Putamen (tissue), 1 donor: ENCODE data around the gene PPM1A.
A peak's percentile ranks its signal among the peaks of the same experiment; 100 is the strongest.

Experiments used
- DNase-seq: peaks from one replicate; pipeline ENCODE4 v3.0.0-alpha.2; 2016; ENCODE audit warnings: low spot score

The PPM1A gene

DNA sequence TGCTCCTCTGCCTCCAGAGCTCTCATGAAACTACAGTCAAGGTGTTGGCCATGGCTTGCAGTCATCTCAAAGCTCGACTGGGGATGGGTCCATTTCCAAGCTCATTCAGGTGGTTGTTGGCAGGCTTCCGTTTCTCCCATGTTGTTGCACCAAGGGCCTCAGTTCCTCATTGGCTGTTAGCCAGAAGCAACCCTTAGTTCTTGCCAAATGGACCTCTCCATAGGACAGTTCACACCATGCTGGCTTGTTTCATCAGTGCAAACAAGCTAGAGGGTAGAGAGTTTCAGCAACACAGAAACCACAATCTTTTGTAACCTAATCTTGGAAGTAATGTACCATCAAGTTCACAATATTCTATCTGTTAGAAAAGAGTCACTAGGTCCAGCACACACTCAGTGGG, 22.7 kb upstream of the PPM1A start:
- no peak for DNase-seq

GRCh38 chr14:60227291-60227690, 21.7 kb upstream of the PPM1A start:
- DNase-seq: no peak

GRCh38 chr14:60229614-60230013, 19.4 kb upstream of the PPM1A start:
- DNase-seq: no peak

GRCh38 chr14:60232185-60232584, 16.8 kb upstream of the PPM1A start:
- no peak for DNase-seq

DNA sequence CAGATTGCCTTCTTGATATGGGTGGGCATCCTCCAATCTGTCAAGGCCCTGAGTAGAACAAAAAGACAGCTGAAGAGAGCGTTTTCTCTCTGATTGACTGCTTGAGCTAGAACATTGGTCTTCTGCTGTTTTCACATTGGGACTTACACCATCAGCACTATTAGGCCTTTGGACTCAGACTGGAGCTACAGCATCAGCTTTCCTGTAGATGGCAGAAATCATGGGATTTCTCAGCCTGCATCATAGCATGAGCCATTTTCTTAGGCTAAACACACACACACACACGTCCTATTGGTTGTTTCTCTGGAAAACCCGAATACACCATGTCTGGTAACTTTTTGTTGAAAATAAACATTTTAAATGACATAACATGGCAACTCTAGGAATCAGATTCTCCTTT, 15.8 kb upstream of the PPM1A start:
- DNase-seq: no peak

GRCh38 chr14:60233891-60234290, 15.1 kb upstream of the PPM1A start:
- DNase-seq: no peak

DNA sequence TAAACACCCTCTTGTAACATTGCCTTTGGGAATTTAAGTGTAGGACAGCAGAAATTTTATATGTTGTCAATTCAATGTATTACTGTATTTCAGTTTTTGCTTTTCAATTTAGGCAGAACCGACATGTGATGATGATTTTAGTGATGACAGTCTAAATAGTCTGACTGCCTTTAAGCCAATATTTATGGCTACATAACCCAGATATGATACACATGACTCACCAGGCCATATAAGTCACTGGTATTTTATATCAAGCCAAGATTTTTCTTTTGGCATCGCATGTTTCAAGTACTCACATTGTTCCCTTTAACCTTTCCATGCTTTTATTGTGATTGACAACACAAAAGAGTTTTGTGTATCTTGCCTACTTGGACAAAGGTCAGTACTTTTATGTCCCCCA, 13.6 kb upstream of the PPM1A start:
- no peak for DNase-seq

GRCh38 chr14:60238955-60239354, 10.1 kb upstream of the PPM1A start:
- DNase-seq: no peak

DNA sequence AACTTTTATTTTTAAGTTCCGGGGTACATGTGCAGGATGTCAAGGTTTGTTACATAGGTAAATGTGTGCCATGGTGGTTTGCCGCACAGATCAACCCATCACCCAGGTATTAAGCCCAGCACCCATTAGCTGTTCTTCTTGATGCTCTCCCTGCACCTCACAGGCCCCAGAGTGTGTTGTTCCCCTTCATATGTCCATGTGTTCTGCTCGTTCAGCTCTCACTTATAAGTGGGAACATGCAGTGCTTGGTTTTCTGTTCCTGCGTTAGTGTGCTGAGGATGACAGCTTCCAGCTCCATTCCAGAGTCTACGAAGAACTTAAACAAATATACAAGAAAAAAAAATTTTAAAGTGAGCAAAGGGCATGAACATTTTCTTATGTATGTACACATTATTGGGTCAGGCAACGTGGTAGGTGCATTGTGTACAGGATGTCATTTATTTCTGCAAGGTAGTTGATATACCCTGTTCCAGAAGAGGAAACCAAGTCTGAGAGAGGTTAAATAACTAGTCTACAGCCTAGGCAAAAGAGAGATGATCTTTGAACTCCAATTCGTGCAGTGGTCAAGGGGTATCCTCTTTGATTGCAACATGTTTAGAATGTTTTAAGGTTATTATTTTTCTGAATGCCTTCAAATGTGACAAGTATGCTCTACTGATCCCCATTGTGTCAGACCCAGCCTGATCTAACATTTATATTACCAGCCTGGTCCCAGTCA, 8.7 kb upstream of the PPM1A start:
- DNase-seq: no peak

DNA sequence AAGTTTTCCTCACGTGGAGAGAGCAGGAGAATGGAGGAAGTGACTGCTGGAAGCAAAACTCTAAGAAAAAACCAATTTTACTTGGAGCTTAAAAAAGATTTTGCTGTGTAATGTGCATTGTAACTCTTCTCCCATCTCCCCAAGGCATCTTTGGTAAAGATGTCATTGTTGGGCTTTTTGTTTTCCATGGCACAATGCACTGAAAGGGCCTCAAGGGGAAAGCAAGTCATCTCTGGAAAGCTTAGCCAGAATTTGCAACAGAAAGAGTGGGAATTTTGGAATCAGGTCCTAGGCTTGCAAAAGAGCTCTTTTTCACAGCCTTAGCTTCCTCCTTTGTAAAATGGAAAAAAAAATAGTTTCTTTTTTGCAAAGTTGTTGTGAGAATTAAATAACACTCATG, 7.9 kb upstream of the PPM1A start:
- no peak for DNase-seq

DNA sequence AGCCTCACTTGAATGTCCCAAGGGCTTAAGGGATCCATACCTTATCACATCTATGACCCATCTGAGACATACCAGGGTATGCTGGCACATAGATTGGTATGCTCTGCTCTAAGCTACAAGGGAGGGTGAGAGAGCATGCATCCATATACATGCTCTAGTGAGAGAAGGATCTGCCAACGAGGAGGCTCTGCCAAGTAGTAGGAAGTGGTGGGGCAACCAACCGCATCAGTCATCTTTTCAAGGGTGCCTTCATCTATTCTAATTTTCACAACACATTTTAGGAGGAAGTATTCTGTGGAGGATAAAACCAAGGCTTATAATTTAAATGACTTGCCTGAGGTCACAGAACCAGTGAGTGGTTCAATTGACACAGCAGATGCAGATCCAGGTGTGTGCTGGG, 6.6 kb upstream of the PPM1A start:
- DNase-seq: no peak

- no peak for DNase-seq
Observed at GRCh38 chr14:60245380-60246177, 3.4 kb upstream of the PPM1A start.

- DNase-seq: peak; percentile 97
Observed at GRCh38 chr14:60247994-60248696, 876 bp upstream of the PPM1A start.

DNA sequence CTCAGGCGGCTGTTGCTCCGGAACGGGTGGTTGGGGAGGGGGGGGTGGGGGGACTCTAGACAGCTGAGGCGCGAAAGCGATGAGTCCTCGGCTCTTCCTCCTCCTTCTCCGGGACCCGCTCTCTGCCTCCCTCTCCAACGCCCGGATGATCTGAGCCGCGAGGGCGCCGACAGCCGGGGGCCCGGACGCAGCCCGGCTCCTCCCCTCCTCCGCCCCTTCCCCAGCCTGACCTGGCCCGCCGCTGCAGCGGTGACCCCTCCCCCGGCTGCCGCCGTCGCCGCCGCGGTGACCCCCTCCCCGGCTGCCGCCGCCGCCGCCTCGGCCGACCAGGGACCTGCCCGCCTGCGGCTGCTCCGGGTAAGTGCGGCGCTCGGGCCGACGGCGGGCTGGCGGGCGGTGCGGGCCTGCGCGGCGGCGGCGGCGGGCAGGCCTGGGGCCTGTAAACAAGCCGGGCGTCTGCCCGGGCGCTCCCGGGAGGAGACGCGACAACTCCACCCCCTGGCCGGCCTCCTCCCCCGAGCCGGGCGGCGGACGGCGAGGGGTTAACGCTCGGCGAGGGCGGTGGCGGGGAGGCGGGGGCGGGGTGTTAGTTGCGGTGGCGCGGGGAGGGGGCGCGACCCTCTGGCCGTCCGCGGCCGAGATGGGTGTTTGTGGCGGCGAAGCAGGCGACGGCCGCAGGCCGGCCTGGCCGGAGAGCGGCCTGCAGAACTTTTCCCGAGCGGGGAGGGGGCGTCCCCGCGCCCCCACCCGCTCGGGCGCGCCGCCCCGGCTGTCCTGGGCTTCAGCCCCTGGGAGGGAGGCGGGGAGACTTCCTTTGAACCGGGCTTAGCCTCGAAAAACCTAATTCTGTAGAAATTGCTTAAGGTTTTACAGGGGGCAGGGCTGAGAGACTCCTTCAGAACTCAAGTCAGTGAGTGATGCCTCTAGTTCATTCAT, 568 bp downstream of the PPM1A start:
- peak; percentile 65 for DNase-seq

DNA sequence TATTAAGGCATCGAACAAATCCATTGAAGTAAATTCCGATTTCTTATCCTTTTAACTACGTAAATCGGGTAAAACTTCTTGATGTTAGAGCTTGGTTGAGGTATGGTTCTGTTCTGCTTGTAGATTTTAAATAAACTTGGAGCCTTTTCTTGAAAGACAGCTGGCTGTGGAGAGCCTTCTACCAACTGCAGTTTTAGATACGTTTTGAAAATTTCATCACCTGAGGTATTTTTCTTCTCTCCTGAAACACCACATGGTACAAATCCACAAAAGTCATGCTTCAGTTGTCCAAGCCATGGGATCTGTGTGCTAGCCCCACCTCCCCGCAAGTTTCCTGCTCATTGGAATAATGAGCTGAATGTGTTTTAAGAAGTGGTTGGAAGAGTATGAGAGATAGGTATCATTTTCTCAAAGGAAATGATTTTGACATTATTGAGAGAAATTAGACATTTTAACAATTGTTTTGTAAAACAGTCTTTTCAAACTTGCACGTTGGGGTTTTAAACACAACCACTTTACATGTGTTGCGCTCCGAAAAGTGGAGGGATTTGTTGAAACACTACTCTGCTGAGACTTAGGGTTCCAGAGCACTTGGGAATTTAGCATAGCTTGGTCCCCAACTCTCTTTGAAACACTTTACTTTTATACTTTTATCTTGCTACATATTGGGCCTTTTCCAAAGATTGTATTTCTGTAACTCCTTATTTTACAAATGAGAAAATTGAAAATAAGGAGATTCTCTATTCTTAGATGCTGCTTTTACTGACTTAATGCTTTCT, 1.4 kb downstream of the PPM1A start:
- no peak for DNase-seq

GRCh38 chr14:60251877-60252276, 2.9 kb downstream of the PPM1A start:
- no peak for DNase-seq

GRCh38 chr14:60252630-60253029, 3.6 kb downstream of the PPM1A start:
- no peak for DNase-seq

DNA sequence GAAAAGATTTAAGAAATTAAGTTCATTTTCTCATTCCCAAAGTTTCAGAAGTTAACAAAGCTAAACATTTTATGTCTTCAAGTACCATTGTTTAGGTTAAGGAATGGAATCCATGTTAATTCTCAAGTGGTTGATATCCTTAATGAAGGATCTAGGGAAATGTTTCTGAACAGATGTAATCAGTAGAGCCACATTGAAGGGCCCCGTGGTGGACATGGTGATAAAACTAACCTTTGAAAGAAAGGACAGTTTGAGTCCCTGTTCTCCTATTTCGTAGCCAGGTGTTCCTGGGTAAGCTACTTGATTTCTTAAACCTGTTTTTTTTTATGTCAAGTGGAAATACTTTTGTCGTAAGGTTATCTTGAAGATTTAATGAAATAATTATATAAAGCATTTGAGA, 4.6 kb downstream of the PPM1A start:
- no peak for DNase-seq

DNA sequence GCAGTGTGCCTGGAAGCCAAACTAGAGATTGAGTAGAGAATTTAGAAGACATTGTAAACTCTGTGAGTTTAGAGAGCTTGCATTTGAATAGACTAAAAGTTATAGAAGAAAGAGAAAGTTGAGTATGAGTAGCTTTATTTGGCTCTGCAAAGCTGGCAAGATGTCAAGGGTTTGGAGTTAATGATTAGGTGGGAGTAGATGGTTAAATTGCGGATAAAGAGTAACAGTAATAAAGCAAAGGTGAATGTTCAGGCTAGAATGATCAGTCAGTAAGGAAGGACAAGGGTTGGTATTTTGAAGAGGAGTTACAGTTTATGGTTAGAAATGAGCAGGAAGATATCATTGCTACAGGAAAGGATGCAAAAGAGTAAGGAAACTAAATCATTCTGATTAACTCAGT, 5.2 kb downstream of the PPM1A start:
- no peak for DNase-seq

DNA sequence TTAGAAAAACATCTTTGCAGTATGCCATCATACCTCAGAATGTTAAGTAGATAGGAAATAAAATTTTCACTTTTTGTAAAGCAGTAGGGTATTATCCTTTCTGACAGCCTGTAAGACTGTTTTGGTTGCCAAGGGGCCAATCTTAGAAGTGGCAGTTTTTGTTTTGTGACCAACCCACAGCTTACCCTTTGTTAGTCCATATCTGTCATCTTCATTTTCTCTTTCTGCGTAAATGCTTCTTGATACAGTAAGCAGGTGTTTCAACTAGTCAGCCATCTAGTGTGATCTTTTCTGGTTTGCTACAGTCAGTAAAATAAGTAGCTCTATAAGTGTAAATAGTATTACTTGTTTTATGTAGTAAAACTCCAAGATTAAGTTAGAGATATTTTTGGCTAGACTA, 8.8 kb downstream of the PPM1A start:
- DNase-seq: no peak

GRCh38 chr14:60265163-60265562, 16.1 kb downstream of the PPM1A start:
- no peak for DNase-seq
